Fibroblast of lung (primary cell): ENCODE measurements around the gene PON3.

Experiments
- EZH2 ChIP-seq: IDR thresholded peaks from 2 replicates; pipeline ENCODE4 v1.5.1; 2012; ENCODE audit warnings: low read length, control low read depth, mild to moderate bottlenecking; ENCODE audit errors: missing control alignments
- TF ChIP-seq, protein P1 (sequence below), 2 donors: IDR thresholded peaks in 1 of 2; conservative IDR thresholded peaks in 1 of 2; 1 replicate in 1 of 2; 2 replicates in 1 of 2; pipeline ENCODE4 v1.5.1; 2011 to 2012; ENCODE audit warnings: low read length in 2 of 2, control low read depth in 1 of 2, inconsistent platforms in 1 of 2, low read depth in 1 of 2, mild to moderate bottlenecking in 1 of 2

DNA sequence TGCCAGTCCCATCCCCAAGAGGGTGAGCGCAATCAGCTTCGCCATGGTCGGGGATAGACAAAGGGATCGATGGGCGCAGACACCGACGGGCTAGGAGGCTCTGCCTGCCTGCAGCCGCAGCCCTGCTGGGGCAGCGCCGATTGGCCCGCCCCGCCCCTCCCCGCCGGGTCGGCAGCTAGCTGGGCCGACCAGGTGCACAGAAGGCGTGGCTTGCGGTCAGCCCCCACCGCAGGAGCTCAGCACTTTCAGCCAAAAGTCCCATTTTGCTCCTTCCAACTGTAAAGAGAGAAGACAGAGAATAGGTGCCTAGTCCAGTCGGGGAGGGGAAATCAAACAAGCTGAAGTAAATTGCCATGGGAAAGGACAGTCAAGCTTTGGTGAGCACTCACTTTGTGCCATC is 71.7 kb downstream of the PON3 start, which contains the start of gene PON1:
- TF ChIP-seq, protein P1, sequence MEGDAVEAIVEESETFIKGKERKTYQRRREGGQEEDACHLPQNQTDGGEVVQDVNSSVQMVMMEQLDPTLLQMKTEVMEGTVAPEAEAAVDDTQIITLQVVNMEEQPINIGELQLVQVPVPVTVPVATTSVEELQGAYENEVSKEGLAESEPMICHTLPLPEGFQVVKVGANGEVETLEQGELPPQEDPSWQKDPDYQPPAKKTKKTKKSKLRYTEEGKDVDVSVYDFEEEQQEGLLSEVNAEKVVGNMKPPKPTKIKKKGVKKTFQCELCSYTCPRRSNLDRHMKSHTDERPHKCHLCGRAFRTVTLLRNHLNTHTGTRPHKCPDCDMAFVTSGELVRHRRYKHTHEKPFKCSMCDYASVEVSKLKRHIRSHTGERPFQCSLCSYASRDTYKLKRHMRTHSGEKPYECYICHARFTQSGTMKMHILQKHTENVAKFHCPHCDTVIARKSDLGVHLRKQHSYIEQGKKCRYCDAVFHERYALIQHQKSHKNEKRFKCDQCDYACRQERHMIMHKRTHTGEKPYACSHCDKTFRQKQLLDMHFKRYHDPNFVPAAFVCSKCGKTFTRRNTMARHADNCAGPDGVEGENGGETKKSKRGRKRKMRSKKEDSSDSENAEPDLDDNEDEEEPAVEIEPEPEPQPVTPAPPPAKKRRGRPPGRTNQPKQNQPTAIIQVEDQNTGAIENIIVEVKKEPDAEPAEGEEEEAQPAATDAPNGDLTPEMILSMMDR (conservative IDR thresholded peaks at IDR 0.05 in 1 of 2, IDR thresholded peaks at IDR 0.05 in 1 of 2; ENCODE audit: low read depth in 1 of 2, low read length in 2 of 2): no peak
- no peak for TF ChIP-seq EZH2
